Right lung (tissue), 5 donors: ENCODE measurements around the gene PAPSS1. TPM values are rescaled to one million over a fixed set of nuclear protein-coding genes. Genes with fewer than 3 reads are reported as not detected.
"Not testable (repeated sequence)": the region's sequence is repeated elsewhere in the genome, so short reads cannot be mapped to it uniquely, and the experiment has no call there.

Experiments
- DNase-seq, 2 donors: peaks; one replicate each; pipeline ENCODE4 v3.0.0-alpha.2; 2013
- polyA plus RNA-seq, 5 donors: library from polyadenylated mRNA; unstranded; fragments of 120-200 nt; gene quantifications; one replicate each; pipeline versions ENCODE4 v1.2.1 to v1.2.3, GENCODE V29; 2013; ENCODE audit warnings: inconsistent platforms in 1 of 5, low replicate concordance in 1 of 5; ENCODE audit not compliant: insufficient read length in 5 of 5, insufficient read depth in 1 of 5

Gene PAPSS1
- polyA plus RNA-seq, 5 donors, result 58.0 to 85.7 (median 73.5) TPM

- DNase-seq, result no peak
Measured at GRCh38 chr4:107733431-107733925, 13.4 kb upstream of the PAPSS1 start.

DNA sequence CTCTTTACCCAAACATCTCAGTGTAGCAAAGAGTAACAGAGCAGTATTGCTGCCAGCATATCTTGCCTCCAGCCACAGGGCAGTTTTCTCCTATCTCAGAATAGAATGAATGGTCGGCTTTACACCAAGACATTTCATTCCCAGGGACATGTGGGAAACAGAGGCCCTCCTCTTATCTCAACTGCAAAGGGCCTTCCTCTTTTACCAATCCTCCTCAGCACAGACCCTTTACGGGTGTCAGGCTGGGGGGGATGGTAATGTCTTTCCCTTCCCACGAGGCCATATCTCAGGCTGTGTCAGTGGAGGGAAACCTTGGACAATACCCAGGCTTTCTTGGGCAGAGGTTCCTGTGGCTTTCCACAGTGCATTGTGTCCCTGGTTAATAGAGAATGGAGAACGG, 9.0 kb upstream of the PAPSS1 start:
- not testable (repeated sequence) for DNase-seq

DNA sequence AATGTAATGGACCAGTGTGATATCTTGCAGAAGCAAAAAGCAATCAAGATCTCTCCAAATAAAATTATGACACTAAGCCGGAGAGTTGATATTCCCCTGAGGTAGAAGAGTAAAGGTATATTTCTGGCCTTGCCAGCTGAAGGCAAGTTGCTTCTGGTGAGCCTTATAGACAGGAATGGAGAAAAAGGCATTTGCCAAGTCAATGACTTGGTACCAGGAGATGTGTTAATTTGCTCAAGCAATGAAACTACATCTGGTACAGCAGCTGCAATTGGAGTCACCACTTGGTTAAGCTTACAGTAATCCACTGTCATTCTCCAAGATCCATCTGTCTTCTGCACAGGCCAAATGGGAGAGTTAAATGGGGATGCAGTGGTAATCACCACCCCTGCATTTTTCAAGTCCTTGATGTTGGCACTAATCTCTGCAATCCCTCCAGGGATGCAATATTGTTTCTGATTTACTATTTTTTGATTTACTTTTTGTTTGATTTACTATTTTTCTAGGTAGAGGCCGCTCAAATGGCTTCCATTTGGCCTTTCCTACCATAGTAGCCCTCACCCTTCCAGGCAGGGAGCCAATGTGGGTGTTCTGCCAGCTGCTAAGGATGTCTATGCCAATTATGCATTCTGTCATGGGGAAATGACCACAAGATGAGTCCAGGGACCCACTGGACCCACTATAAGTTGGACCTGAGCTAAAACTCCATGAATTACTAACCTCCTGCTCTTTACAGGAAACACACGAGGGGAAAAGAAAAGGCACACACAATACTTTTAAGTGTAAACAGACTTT, 6.3 kb upstream of the PAPSS1 start:
- not testable (repeated sequence) for DNase-seq

GRCh38 chr4:107725281-107725859, 5.3 kb upstream of the PAPSS1 start:
- DNase-seq, result no peak

GRCh38 chr4:107723331-107723730, 3.3 kb upstream of the PAPSS1 start:
- not testable (repeated sequence) for DNase-seq

GRCh38 chr4:107721436-107722100, 1.5 kb upstream of the PAPSS1 start:
- DNase-seq, result no peak

DNA sequence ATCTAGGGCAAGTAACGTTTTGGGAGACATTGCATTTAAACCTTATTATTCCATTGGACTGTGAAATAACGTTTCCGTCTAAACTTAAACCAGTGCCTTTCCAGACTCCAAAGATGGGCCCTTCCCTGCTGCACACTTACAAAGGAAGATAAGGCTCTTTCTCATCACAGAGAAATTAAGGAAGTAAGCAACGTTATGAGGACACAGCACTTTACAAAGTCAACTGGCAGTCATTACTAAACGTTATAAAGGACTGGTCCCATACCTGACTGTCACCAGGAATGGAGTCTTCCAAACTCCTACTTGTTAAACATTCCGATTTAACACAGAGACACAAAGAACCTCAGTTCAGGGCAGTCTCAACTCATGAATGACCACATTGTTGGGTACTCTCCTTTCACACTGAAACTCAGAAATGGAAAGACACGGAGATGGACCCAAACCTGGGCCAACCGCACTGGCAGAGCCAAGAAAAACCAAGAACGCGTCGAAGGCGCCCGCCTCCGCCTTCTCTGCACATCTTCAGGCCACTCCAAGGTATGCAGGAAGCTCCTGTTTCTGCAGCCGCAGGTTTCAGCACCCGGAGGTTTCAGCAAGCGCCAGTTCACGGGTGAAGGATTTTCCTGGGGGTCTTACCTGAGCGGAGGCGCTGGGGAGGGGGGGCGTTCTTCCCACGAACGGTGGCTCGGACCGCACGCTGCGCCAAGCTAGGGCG, 670 bp downstream of the PAPSS1 start:
- DNase-seq, result no peak

- DNase-seq, result no peak
Measured at GRCh38 chr4:107718351-107718965, 1.6 kb downstream of the PAPSS1 start.

DNA sequence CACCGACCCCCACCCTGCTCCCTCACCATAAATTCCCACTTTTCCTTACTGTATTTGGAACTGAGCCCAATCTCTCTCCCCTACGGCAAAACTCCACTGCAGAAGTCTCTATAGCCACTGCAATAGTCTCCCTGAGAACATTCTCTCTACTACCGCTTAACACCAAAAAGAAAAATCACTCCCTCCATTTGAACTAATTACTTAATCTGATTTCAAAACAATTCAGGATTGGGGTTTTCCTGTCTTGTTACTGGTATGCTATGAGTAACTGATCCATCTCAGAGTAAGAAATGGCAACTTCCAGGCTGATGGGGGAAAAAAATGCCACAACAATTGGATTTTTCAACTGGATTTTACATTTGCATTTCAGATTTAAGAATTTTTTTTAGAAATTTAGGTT, 5.8 kb downstream of the PAPSS1 start:
- DNase-seq, result no peak

- DNase-seq, result no peak
Measured at GRCh38 chr4:107712236-107712635, 7.8 kb downstream of the PAPSS1 start.

DNA sequence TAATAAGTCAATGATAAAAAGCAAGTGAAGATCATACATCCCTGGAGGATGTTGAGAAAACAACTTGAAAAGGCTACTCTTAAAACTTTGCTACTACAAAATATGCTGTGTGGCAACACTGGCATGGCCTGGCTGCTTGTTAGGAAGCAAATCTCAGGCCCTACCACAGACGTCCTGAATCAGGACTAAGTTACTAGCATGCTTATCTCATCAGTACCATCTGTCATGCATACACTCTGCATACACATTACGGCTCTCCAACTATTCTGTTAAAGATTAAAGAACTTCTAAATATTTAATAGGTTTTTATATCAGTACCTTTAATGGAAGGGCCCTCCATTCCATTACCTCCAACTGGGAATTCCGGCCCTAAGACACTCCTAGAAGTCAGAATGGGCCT, 8.2 kb downstream of the PAPSS1 start:
- no peak for DNase-seq

- DNase-seq, result no peak
Measured at GRCh38 chr4:107710493-107711459, 9.3 kb downstream of the PAPSS1 start.

DNA sequence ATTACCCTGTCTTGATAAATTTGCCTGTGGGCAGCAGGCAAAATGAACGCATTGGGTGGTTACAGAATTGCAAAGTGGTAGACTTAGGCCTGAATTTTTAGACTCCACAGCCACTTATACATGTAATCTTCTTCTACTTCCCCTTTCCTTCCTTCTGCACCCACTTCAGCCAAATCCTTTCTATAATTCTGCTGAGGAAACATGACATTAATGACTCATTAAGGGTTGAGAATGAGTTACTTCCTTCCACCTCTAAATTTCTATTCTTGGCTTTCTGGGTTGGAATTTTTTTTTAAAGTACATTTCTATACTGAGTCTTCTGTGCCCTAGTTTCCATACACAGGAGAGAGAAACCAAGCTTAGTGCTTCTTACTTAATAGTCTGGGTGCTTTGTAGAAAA, 10.1 kb downstream of the PAPSS1 start:
- no peak for DNase-seq

DNA sequence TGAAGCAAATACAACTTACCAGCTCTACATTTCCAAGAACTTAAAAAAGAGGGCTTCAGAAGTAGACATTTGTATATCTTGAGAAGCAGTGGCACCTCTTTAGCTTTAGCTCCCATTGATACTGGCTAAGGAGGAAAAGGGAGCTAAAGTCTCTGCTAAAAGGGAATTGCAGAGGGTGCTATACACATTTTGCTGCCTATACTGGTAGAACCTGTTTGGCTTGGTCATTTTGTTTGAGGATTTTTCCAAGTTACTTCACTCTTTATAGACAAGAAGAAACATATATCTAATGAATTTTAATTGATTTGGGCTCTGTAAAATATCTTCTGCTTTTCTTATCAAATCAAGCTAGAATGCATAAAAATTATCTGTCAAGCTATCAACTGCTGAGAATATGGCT, 11.8 kb downstream of the PAPSS1 start:
- no peak for DNase-seq

DNA sequence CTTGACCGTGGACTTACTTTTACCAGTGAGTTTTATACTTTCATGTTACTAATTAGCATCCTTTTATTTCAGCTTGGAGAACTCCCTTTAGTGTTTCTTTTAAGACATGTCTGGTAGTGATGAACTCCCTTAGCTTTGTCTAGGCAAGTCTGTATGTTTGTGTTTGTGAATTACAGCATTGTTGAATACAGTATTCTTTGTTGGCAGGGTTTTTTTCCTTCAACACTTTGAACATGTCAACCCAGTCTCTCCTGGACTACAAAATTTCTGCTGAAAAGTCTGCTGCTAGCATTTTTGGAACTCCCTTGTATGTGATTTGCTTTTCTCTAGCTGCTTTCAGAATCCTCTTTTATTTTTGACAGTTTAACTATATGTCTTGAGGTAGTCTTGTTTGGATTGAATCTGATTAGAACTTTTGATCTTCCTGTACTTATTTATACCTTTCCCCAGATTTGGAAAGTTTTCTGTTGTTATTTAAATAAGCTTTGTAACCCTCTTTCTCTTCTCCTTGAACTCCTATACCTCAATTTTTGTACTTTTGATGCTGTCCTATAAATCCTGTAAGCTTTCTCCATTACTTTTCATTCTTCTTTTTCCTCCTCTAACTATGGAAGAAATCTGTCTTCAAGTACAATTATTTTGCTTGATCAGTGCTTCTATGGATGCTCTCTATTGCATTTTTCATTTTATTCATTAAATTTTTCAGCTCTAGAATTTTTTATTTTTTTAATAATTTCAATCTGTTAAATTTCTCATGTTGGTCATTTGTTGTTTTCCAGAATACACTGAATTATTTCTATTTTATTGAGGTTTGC, 14.1 kb downstream of the PAPSS1 start:
- DNase-seq, result no peak

DNA sequence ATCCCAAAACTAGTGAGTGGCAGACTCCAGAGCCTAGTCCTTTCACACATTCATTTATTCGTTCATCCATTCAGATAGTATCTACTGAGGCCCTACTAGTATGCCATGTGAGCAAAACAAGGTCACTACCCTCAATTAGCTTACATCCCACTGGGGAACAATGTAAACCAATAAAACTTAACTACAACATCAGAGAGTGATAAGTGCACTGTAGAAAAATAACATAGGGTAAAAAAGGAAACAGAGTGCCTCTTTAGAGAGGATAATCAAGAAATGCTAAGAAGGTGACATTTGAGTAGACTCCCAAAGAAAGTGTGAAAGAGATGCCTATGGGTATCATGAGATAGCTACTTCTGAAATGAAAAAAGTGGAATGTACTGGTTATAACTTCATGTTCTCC, 18.5 kb downstream of the PAPSS1 start:
- no peak for DNase-seq

DNA sequence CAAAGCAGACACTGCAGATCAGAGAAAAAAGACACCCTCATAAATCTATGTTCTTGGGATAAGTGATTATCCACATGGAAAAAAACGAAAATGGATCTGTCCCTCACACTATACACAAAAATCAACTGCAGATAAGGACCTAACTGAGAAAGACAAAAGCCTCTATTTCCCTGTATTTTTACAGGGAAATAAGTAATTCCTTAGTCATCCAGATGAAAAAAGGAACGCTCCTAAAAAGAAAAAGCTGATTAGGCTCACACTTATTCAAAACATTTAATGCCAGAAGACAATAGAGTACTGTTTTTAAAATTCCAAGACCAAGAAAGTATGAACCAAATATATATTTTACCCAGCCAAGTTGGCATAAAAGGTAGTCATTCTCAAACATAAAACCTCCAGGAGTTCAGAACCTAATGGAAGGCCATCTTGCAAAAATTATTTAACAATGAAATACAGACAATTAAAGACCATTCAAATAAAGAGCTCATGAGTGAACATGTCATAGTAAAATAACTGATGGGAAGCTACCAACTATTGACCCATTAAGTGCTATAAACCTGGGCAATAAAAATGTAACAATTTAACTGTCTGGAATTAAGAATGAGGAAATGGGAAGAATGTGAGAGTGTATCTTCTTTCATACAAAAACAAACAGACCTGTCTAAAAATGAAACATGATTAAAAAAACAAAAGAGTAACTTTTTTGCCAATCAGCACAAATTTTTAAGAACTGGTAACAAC, 20.4 kb downstream of the PAPSS1 start:
- no peak for DNase-seq

DNA sequence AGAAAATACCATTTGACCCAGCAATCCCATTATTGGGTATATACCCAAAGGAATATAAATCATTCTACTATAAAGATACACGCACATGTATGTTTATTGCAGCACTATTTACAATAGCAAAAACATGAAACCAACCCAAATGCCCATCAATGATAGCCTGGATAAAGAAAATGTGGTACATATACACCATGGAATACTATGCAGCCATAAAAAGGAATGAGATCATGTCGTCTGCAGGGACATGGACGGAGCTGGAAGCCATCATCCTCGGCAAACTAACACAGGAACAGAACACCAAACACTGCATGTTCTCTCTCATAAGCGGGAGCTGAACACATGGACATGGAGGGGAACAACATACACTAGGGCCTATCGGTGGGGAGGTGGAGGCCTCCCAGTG, 23.8 kb downstream of the PAPSS1 start:
- not testable (repeated sequence) for DNase-seq

- no peak for DNase-seq
Measured at GRCh38 chr4:107693132-107693531, 26.9 kb downstream of the PAPSS1 start.
